ENCODE results near the gene RERE.
"Not testable (repeated sequence)": the region's sequence is repeated elsewhere in the genome, so short reads cannot be mapped to it uniquely, and the experiment has no call there.

The RERE gene

GRCh38 chr1:8716238-8716637 is 101.2 kb downstream of the RERE start:
- no peak for DNase-seq (ENCODE audit: low read depth)

GRCh38 chr1:8714173-8714572 is 103.3 kb downstream of the RERE start:
- no peak for DNase-seq (ENCODE audit: low read depth)

GRCh38 chr1:8712413-8713231 is 104.8 kb downstream of the RERE start:
- no peak for DNase-seq (ENCODE audit: low read depth)

- no peak for DNase-seq (ENCODE audit: low read depth)
These were observed 105.5 kb downstream of the RERE start for GRCh38 chr1:8711873-8712412.

GRCh38 chr1:8711151-8711550 is 106.3 kb downstream of the RERE start:
- no peak for DNase-seq (ENCODE audit: low read depth)

- no peak for DNase-seq (ENCODE audit: low read depth)
These were observed 109.2 kb downstream of the RERE start for GRCh38 chr1:8708259-8708658.

- DNase-seq (ENCODE audit: low read depth): no peak
These were observed 110.4 kb downstream of the RERE start for GRCh38 chr1:8706995-8707396.

- DNase-seq (ENCODE audit: low read depth): no peak
These were observed 111.1 kb downstream of the RERE start for GRCh38 chr1:8706291-8706690.

GRCh38 chr1:8704866-8705506 is 112.5 kb downstream of the RERE start:
- DNase-seq (ENCODE audit: low read depth): no peak

GRCh38 chr1:8702850-8703810 is 114.3 kb downstream of the RERE start:
- peak; percentile 7 for DNase-seq (ENCODE audit: low read depth)

GRCh38 chr1:8702472-8702849 is 115.0 kb downstream of the RERE start:
- DNase-seq (ENCODE audit: low read depth): no peak

GRCh38 chr1:8701794-8702471 is 115.5 kb downstream of the RERE start:
- DNase-seq (ENCODE audit: low read depth): no peak

- no peak for DNase-seq (ENCODE audit: low read depth)
These were observed 117.8 kb downstream of the RERE start for GRCh38 chr1:8699679-8700078.

- no peak for DNase-seq (ENCODE audit: low read depth)
These were observed 118.4 kb downstream of the RERE start for GRCh38 chr1:8698937-8699447.

- DNase-seq (ENCODE audit: low read depth): no peak
These were observed 119.3 kb downstream of the RERE start for GRCh38 chr1:8698012-8698630.

GRCh38 chr1:8695442-8695841 is 122.0 kb downstream of the RERE start:
- not testable (repeated sequence) for DNase-seq (ENCODE audit: low read depth)

- DNase-seq (ENCODE audit: low read depth): no peak
These were observed 124.3 kb downstream of the RERE start for GRCh38 chr1:8693107-8693506.

GRCh38 chr1:8691662-8692061 is 125.8 kb downstream of the RERE start:
- no peak for DNase-seq (ENCODE audit: low read depth)

GRCh38 chr1:8690253-8690525 is 127.3 kb downstream of the RERE start:
- no peak for DNase-seq (ENCODE audit: low read depth)

GRCh38 chr1:8689431-8690252 is 127.8 kb downstream of the RERE start:
- no peak for DNase-seq (ENCODE audit: low read depth)

Measured in T follicular helper cell (primary cell).